ENCODE results near the gene PLEKHO2.

- TF ChIP-seq, protein P1, sequence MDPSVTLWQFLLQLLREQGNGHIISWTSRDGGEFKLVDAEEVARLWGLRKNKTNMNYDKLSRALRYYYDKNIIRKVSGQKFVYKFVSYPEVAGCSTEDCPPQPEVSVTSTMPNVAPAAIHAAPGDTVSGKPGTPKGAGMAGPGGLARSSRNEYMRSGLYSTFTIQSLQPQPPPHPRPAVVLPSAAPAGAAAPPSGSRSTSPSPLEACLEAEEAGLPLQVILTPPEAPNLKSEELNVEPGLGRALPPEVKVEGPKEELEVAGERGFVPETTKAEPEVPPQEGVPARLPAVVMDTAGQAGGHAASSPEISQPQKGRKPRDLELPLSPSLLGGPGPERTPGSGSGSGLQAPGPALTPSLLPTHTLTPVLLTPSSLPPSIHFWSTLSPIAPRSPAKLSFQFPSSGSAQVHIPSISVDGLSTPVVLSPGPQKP (IDR thresholded peaks at IDR 0.05; ENCODE audit: low read depth, low read length): no peak
- TF ChIP-seq MYC (IDR thresholded peaks at IDR 0.05; ENCODE audit: borderline replicate concordance, low read length) (no peak), POLR2A (IDR thresholded peaks at IDR 0.05; ENCODE audit: low read length) (peak; percentile 76), SMC3 (IDR thresholded peaks at IDR 0.05) (0 out of 3 replicates have a peak, but pooled peaks have one; percentile 15), EP300 (IDR thresholded peaks at IDR 0.05) (no peak), PHF8 (IDR thresholded peaks at IDR 0.05; ENCODE audit: borderline replicate concordance, low read depth) (no peak; the same call in 1 of the 2 replicates), ZC3H11A (IDR thresholded peaks at IDR 0.05) (no peak), RCOR1 (IDR thresholded peaks at IDR 0.05; ENCODE audit: low read depth, low read length) (no peak), EHMT2 (IDR thresholded peaks at IDR 0.05; ENCODE audit: low read depth) (no peak), HDAC2 (IDR thresholded peaks at IDR 0.05) (no peak)
- TF ChIP-seq, protein P2, sequence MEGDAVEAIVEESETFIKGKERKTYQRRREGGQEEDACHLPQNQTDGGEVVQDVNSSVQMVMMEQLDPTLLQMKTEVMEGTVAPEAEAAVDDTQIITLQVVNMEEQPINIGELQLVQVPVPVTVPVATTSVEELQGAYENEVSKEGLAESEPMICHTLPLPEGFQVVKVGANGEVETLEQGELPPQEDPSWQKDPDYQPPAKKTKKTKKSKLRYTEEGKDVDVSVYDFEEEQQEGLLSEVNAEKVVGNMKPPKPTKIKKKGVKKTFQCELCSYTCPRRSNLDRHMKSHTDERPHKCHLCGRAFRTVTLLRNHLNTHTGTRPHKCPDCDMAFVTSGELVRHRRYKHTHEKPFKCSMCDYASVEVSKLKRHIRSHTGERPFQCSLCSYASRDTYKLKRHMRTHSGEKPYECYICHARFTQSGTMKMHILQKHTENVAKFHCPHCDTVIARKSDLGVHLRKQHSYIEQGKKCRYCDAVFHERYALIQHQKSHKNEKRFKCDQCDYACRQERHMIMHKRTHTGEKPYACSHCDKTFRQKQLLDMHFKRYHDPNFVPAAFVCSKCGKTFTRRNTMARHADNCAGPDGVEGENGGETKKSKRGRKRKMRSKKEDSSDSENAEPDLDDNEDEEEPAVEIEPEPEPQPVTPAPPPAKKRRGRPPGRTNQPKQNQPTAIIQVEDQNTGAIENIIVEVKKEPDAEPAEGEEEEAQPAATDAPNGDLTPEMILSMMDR (IDR thresholded peaks at IDR 0.05): no peak
Observed at GRCh38 chr15:64841344-64842095, at the start of gene PLEKHO2.
